B cell (primary cell): ENCODE results near the gene COA8. TPM values are rescaled to one million over a fixed set of nuclear protein-coding genes. Genes with fewer than 3 reads are reported as not detected.

Source experiments
- ATAC-seq: fragments of 200-7000 bp; cut with Tn5 transposase; one replicate; pipeline ENCODE4 v1.10.0; 2021; ENCODE audit warnings: low read depth, mild to moderate bottlenecking, moderate number of reproducible peaks, moderate library complexity
- CTCF ChIA-PET: fragments of 350-600 bp; sonication (Branson Sonifier 250); formaldehyde crosslinking; loops from one replicate; lab custom pipeline; 2021; ENCODE audit warnings: antibody characterized with exemption, inconsistent platforms; lab: Charles Lee
- POLR2A ChIA-PET: fragments of 350-600 bp; sonication (Branson Sonifier 250); formaldehyde crosslinking; loops from one replicate; lab custom pipeline; 2021; ENCODE audit warnings: antibody characterized with exemption; lab: Charles Lee
- DNase-seq: peaks from one replicate; pipeline ENCODE4 v3.0.0; 2013
- H2AFZ ChIP-seq: 2 replicates; pipeline ENCODE4 v1.6.1; 2012; ENCODE audit warnings: mild to moderate bottlenecking, low read depth, low read length; ENCODE audit not compliant: insufficient read depth, poor library complexity, severe bottlenecking
- H3K27ac ChIP-seq, 2 donors: 1 replicate in 1 of 2; 2 replicates in 1 of 2; pipeline ENCODE4 v1.5.1; 2012 to 2013; ENCODE audit warnings: low read length in 2 of 2, mild to moderate bottlenecking in 2 of 2, moderate library complexity in 1 of 2
- H3K27me3 ChIP-seq, 4 experiments: fragments of 200-600 bp in 1 of 4; sonication (generic) in 1 of 4; replicated peaks in 1 of 4; 1 replicate in 2 of 4; 2 replicates in 2 of 4; pipeline versions ENCODE4 v1.6.1 to v1.7.0; 2013 to 2016; ENCODE audit warnings: low read length in 3 of 4, mild to moderate bottlenecking in 2 of 4, mixed read lengths in 1 of 4, moderate library complexity in 1 of 4; ENCODE audit not compliant: insufficient read depth in 4 of 4, control insufficient read depth in 3 of 4; ENCODE audit errors: control extremely low read depth in 1 of 4
- H3K36me3 ChIP-seq, 2 experiments: replicated peaks in 1 of 2; 1 replicate in 1 of 2; 2 replicates in 1 of 2; pipeline versions ENCODE4 v1.6.1 to v1.7.1; 2013; ENCODE audit warnings: low read length in 1 of 2; ENCODE audit not compliant: insufficient read depth in 2 of 2, control insufficient read depth in 1 of 2; ENCODE audit errors: control extremely low read depth in 1 of 2, extremely low read depth in 1 of 2
- H3K4me1 ChIP-seq, 2 donors: fragments of 200-600 bp in 1 of 2; sonication (generic) in 1 of 2; 1 replicate in 1 of 2; 2 replicates in 1 of 2; pipeline versions ENCODE4 v1.5.1 to v1.6.1; 2013 to 2017; ENCODE audit warnings: low read length in 2 of 2; ENCODE audit not compliant: control insufficient read depth in 2 of 2, insufficient read depth in 2 of 2
- H3K4me2 ChIP-seq: replicated peaks from 2 replicates; pipeline ENCODE3; 2012; ENCODE audit warnings: mild to moderate bottlenecking, low read depth, low read length; ENCODE audit not compliant: poor library complexity, severe bottlenecking
- H3K4me3 ChIP-seq, 5 experiments: fragments of 200-600 bp in 1 of 5; sonication (generic) in 1 of 5; 1 replicate in 3 of 5; 2 replicates in 2 of 5; pipeline versions ENCODE4 v1.5.1 to v1.7.0; 2011 to 2016; ENCODE audit warnings: low read length in 4 of 5, mild to moderate bottlenecking in 4 of 5, low read depth in 2 of 5, control low read depth in 1 of 5, moderate library complexity in 1 of 5; ENCODE audit not compliant: insufficient read depth in 1 of 5; ENCODE audit errors: control extremely low read depth in 1 of 5, extremely low read depth in 1 of 5
- H3K79me2 ChIP-seq: fragments of 200-600 bp; sonication (generic); one replicate; pipeline ENCODE4 v1.6.0; 2016; ENCODE audit warnings: low read length; ENCODE audit not compliant: control insufficient read depth, insufficient read depth
- H3K9ac ChIP-seq: fragments of 200-600 bp; sonication (generic); 2 replicates; pipeline ENCODE4 v1.6.1; 2017; ENCODE audit warnings: mild to moderate bottlenecking, low read length, moderate library complexity
- H3K9me3 ChIP-seq, 3 donors: one replicate each; pipeline versions ENCODE4 v1.6.1 to v1.7.1; 2013; ENCODE audit warnings: low read length in 2 of 3; ENCODE audit not compliant: control insufficient read depth in 2 of 3, insufficient read depth in 1 of 3; ENCODE audit errors: control extremely low read depth in 1 of 3
- H4K20me1 ChIP-seq: 2 replicates; pipeline ENCODE4 v1.6.0; 2012; ENCODE audit warnings: mild to moderate bottlenecking, low read length; ENCODE audit not compliant: insufficient read depth, control insufficient read depth, poor library complexity, severe bottlenecking
- H3K27ac Mint-ChIP-seq: one replicate; pipeline ENCODE4 v1.8.0; 2021; ENCODE audit warnings: mixed read lengths
- H3K27me3 Mint-ChIP-seq: one replicate; pipeline ENCODE4 v1.8.0; 2021; ENCODE audit warnings: mixed read lengths
- H3K4me1 Mint-ChIP-seq: one replicate; pipeline ENCODE4 v1.8.0; 2021; ENCODE audit warnings: mixed read lengths
- H3K4me3 Mint-ChIP-seq: one replicate; pipeline ENCODE4 v1.8.0; 2021; ENCODE audit warnings: mixed read lengths
- H3K9me3 Mint-ChIP-seq: one replicate; pipeline ENCODE4 v1.8.0; 2022; ENCODE audit warnings: mixed read lengths; ENCODE audit not compliant: insufficient read depth
- CTCF ChIP-seq: fragments of 200-600 bp; IDR thresholded peaks from one replicate; pipeline ENCODE4 v1.8.0; 2022; ENCODE audit warnings: antibody characterized with exemption, mild to moderate bottlenecking
- EZH2 ChIP-seq: IDR thresholded peaks from 2 replicates; pipeline ENCODE4 v1.6.1; 2012; ENCODE audit warnings: borderline replicate concordance, low read depth, mild to moderate bottlenecking, moderate library complexity, low read length; ENCODE audit not compliant: insufficient read depth, poor library complexity, severe bottlenecking
- WGBS: methylation state at CpG from one replicate; pipeline ENCODE4 v1.1.5; 2013; ENCODE audit warnings: missing lambda C conversion rate; ENCODE audit not compliant: insufficient coverage; 5-methylcytosine and 5-hydroxymethylcytosine counted together
- intact Hi-C: fragments of 100-400 bp; cut with micrococcal nuclease; formaldehyde crosslinking; loops from one replicate; pipeline ENCODE4 v1.10.0; 2022
- polyA plus RNA-seq: library from polyadenylated mRNA; depleted of rRNA; stranded (reverse); fragments of >200 nt; gene quantifications from 2 replicates; pipeline ENCODE4 v1.2.3, GENCODE V29; 2012
- total RNA-seq, 2 donors: library from RNA; stranded (reverse); fragments of 120-200 nt in 1 of 2; gene quantifications; 1 replicate in 1 of 2; 2 replicates in 1 of 2; pipeline versions ENCODE4 v1.2.3 to v1.2.4, GENCODE V29; 2013 to 2022

Gene COA8
- total and polyA plus RNA-seq, 2 donors (not counting 1 experiment from before 2014, with no cell fraction given), result 7.5 to 24.9 TPM

GRCh38 chr14:103514596-103515421 lies 48.0 kb upstream of the COA8 start:
- Mint-ChIP-seq H3K9me3 (no peaks in the 10 kb centered on the region), H3K27me3 (no peaks in the 10 kb centered on the region), H3K27ac (no peak overlapping the region), H3K4me1 (peaks cover 6% of the 10 kb centered on the region), H3K4me3 (no peak overlapping the region)
- no peaks in the 10 kb centered on the region for H3K79me2 ChIP-seq
- DNase-seq (no peak), ATAC-seq (no peak)
- peaks cover 11% of the 10 kb centered on the region for H4K20me1 ChIP-seq
- no peak overlapping the region for H3K4me3 ChIP-seq
- WGBS, result 98% methylated on average over 16 of the region's 18 CpGs
- peaks cover 0 to 3% of the 10 kb centered on the region in 2 experiments for H3K36me3 ChIP-seq
- H3K9ac ChIP-seq, result no peak overlapping the region
- POLR2A ChIA-PET, result interaction anchor here (0.7 kb wide), 1 partner anchor 600 kb away, joined by 4 read pairs; no protein-coding TSS in a partner anchor
- H3K4me1 ChIP-seq, result peaks cover 4 to 9% of the 10 kb centered on the region in 2 donors
- H3K4me2 ChIP-seq, result no peak overlapping the region
- no peak for TF ChIP-seq CTCF
- TF ChIP-seq EZH2, result no peak
- peaks cover 0 to 4% (median 0%) of the 10 kb centered on the region in 4 experiments for H3K27me3 ChIP-seq
- no peak overlapping the region for H2AFZ ChIP-seq
- peaks cover 0 to 4% (median 0%) of the 10 kb centered on the region in 3 donors for H3K9me3 ChIP-seq
- CTCF ChIA-PET, result interaction anchor here (0.6 kb wide), 1 partner anchor 21 kb away, joined by 7 read pairs; no protein-coding TSS in a partner anchor
- no peak overlapping the region for H3K27ac ChIP-seq
- intact Hi-C loops, result no loop called here
